ENCODE data around the gene ATRNL1.

The ATRNL1 gene

DNA sequence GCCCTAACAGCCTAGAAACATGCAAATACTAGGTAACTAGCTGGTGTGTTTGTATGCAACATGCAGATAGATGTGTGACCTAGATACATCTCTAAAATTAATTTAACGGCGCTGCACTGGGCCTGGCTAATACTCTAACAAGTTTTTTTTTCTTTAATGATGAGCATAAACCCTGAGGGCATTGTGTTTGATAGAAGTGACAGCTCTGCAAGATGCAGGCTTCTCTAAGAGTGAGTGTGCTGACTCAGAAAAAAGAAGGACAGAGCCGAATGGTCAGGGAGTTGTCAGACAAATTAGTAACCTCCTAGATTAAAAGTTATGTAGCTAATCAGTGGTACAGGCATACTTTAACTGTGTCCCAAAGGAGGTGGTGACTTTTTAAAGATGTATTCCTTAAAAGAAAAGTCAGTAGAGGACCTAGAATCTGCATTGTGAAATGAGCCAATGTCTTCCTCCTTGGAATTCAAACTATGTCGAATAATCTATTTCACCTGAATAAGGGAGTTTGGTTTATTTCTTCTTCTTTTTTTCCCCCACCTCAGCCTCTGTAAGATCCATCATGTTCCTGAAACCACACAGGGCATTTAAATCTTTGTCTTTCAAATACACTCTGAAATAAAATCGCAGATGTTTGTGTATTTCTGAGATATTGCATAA is 864.7 kb downstream of the ATRNL1 start:
- DNase-seq = no peak

DNA sequence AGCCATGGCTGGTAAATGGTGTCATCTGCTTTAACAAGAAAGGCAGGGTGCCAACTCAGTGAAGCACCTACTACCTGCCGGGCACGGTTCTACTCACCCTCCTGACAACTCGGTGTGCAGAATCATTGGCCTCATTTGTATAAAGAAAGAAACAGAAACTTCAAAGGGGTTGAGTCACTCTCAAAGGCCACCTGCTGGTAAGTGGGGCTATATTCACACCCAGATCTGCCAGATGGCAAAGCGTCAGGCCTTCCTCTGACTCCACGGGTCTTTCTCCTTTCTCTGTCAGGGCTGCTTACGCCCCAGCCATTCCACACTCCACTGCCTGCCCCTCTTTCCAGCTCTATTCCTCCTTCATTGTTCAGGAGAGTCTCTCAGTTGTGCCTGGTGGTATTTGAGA is 870.7 kb downstream of the ATRNL1 start:
- DNase-seq = no peak

DNA sequence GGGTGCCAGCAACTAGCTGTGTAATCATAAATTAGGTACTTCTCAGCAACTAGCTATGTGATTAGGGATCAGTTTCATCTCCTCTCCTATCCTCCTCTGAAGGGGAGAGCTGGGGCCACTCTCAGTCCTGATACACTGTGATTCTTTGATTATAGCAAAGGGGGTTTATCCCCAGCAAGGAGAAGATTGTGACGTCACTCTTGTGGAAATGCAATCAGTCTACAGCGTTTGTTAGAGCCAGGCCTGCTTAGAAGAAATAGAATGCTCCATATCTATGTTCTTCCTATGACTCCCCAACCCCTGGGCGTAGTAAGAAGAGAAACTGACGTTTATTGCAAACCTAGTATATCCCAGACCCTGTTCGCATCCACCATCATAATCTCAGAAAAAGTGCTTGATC is 871.7 kb downstream of the ATRNL1 start:
- DNase-seq = no peak

DNA sequence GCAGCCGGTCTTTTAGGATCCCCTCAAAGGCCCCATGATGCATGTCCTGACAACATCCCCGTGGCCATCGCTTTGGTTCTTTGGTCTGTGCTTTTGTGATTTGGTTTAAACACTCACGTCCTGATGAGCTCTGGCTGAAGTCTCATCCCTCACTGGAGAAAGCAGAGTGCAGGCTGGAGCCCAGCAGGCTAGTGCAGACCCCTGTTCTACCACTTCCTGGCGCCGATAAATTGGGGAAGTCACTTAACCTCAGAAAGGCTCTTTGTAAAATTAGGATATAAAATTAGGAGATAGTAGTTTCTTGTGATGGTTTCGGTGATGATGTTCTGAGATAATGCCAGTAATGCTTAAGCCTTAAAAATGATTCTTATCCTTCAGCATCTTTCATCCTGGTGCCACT is 872.2 kb downstream of the ATRNL1 start:
- no peak for DNase-seq

DNA sequence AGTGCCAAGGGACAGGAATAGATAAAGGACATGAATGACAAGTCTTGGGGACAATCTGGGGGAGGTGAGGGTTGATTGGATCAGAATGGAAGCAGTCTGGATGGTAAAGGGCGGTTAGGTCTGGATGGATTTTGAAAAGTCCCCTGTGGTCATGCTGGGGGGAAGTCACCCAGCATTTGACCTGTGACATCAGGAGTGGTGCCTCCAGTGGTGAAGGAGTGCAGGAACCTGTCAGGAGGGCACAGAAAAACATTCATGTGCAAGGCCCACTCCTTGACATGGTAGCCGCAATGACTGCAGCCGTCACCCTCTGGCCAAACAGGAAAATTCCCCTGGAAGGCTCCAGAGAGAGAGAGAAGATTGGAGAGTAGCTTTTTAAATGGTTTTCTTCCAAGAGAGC is 875.1 kb downstream of the ATRNL1 start:
- DNase-seq = no peak

DNA sequence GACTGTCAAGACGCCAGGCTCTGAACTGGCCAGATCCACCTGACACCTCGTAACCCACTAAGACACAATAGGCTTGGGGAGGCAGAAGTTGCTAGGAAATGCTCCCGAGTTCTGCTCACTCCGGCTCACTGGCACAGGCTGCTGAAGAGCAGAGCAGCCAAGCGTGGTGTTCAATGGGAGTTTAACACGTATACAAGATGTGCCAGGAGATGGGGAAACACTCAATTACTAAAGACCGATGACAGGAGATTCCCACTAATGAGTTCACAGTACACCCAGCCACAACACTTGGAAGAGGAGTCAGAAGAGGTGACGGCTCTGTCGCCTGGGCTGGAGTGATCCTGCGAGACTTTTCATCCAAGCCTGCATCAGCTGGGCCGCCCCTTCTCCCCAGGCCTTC is 876.4 kb downstream of the ATRNL1 start:
- DNase-seq = no peak

DNA sequence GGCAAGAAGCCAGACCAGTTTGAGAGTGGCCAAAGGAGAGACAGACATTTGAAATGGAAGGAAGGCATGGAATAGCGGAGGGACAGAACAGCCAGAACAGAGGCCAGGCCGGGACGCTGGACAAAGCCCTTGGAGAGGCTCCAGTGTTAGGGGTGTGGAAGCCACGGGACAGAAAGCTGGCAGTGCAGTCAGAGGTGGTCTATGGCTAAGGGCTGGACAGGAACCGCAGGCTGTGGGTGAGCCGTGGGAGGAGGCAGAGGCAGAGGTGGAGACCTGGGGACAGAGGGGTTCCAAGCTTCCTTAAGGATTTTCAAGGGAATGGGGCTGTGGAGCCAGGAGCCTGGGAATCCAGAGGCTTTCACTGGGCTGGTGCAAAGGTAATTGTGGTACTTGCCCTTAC is 878.8 kb downstream of the ATRNL1 start:
- DNase-seq = no peak

DNA sequence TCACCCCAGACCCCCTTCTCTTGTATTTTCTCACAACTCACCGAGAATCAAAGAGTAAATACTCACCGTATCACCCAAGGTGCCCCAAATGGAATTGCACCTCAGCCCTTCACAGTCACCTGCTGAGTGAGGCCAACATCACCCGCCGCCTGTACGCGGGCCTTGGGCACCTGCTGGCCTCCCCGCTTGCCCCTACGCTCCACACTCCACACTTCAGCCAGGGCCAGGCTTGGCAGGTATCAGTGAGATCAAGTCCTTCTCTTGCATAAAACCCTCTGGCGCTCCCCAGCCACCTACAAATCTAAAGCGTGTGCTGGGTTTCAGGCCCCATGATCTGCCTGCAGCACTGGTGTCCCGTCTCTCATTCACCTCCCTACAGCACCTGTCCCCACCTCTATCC is 879.3 kb downstream of the ATRNL1 start:
- no peak for DNase-seq

DNA sequence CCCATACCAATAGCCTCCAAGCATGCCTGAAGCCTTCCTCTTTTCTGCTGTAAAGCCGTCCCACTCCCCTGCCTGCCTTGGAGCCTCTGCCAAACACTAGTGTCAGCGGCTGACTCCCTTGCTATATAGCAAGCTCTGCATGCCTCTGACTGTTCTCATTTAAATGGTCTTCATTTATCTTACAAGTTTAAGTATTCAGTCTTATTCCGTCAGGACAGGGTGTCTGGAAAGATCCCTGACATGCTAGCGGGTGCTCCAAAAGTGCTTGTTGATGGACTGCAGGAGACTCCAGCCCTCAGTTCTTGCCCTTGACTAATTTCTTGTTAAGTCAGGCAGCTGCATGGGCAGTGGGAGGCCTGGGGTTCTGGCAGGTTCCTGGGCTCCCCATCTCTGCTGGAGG is 881.2 kb downstream of the ATRNL1 start:
- DNase-seq = no peak

DNA sequence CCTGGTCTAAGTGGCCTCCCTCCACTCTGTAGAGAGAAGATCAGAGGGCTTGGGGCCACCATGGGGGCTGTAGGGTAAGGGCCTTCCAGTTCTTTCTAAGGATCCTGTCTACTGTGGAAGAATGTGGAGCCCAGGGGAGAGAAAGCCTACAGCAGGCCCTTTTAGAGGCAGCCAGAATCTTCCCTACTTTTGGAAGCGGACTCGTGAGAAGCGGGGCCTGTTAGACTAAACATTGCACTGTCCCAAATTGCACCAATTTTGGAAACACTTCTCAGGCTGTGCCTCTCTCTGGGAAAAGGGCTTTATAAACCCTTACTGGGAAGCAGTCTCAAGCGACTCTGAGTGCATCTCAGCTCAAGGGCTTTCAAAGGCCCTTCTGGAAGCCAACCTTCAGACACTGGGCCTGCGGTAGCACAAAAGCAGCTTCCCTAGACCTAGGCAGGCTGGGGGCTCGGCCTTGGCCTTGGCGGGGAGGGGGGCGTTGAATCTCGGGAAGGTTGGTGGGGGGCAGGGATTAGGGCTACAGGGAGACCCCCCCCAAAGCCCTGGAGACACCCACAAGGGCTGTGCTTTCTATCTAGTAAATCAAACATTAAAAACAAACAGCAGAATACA is 881.8 kb downstream of the ATRNL1 start:
- no peak for DNase-seq

DNA sequence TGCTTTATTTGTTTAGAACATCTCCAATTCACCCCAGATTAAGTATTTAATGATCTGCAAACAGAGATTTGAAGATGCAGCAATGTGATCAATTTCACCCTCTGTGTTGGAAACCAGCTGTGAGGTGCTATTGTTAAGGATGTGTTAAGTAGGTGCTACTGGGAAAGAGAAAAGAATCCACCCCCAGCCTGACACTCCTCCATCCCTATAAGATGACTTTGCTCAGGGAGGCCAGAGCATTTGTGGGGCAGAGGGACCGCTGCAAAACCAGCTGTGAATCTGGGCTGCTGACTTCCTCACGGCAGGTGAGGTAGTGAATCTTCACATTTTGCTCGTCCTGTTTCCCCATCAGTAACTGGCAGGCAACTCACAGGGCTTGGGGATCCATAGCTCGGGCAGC is 882.3 kb downstream of the ATRNL1 start:
- no peak for DNase-seq

DNA sequence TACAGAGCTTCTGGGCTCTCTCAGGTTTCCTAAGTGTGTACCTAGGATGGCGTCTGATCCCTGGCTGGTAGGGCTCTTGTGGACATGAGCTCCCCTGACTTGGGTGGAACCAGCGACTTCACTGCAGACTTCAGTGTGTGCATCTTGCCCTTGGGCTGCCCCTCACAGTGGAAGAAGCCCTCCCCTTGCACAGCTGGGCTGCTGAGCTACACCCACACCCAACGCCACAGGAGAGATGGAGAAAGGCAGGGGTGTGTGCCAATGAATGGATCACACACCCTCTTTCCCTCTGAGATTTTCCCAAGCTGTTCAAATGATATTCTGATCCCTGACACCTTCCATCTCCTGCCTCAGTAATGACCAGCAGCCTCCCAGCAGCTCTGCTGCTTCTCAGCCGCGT is 883.2 kb downstream of the ATRNL1 start:
- no peak for DNase-seq

DNA sequence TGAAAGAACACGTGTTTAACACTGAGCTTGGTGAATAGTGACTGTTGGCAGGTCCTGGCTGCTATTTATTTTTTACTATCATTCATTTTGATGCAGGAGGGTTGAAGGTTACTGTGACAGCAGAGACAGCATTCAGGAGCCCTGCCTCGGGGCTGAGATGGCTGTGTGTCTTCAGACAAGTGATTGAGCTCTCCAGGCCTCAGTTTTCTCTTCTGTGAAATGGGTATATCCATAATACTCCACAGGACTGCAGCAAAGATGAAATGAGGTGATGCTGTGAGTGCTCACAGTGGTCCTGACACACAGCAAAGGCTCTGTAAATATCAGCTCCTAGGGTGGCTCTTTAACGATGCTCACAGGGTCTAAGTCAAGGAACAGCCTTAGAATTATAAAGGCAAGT is 884.7 kb downstream of the ATRNL1 start:
- no peak for DNase-seq

DNA sequence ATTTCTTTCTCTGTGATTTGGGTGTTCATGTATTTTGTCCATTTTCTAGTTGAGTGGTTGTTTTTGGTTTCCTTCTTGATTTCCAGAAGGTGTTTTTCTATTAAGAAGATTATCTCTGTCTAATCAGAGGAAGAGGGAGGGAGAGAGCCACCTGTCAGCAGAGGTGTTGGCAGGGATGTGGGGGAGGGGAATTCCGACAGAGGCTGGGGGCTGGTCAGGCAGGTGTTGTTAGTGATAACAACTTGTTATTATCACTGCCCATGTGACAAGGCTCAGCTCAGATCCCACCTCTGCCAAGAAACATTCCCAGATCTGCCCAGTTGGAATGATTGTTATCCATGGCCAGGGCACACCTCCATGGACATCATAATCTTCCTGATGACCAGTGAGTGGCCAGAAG is 886.4 kb downstream of the ATRNL1 start:
- DNase-seq = no peak

DNA sequence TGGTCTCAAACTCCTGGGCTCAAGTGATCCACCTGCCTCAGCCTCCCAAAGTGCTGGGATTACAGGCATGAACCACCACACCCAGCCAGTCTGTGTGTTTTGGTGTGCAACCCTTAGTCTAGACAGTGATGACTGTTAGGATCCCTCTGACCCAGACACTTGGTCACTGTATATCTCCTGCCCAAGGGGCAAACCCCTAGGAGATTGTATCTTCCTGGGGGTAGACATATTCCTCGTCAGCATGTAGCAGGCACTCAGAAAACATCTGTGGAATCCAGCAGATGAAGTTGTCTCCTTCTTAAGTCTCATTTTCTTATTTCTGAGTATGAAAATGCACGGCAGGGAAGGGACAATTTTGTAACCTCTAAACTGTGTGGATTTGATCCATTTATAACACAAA is 887.3 kb downstream of the ATRNL1 start:
- no peak for DNase-seq

DNA sequence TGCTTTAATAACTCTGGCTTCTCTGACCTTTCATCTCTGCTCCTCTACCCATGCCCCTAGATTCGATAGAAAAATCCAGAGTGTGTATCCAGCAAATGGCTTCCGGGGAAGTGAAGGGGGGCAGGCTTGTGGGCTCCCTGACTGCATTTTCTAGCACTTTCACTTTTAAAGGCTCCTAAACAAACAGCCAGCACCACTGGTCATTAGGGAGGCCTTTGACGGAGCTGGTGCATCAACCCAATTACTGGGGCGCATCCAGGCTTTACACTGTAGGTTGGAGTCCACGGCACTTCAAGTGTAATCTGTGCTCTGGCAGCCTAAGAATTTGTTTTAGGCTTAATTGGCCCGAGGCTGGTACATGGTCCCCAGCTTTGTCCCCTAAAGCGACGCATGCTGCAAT is 887.9 kb downstream of the ATRNL1 start:
- no peak for DNase-seq

DNA sequence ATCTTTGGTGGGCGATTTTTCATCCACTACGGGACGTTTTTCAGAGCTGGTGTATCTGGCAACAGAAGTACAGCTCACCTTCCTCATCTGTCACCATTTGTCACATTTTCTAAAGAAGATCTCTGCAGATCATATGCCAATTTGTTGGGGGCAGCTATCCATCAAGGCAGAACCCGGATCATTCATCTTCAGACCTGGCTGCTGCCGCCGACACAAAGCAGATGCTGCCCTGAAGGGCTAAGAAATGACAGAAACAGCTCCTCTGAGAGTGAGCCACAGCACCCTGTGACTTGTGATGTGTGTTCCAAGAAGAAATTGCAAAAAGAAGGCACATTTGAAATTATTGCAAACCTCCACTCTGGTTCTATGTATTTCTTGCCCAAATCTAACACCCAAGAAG is 888.9 kb downstream of the ATRNL1 start:
- no peak for DNase-seq

DNA sequence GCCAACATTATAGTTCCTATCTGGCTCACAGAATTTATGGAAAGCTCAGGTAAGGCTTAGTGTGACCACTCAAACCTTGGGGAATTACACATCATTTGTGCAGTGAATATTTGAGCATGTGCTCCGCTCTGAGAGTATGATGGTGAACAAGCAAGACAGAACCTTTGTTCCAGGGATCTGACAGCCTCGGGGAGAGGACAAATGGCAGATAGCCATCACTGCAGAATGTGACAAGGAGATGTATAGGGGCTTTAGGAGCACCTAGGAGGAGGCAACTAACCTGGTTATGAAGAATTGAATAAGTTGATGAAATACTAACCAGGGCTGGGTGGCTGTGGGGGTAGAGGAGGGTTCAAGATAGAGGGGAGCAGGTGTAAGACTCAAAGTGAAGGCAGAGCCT is 889.4 kb downstream of the ATRNL1 start:
- DNase-seq = no peak

DNA sequence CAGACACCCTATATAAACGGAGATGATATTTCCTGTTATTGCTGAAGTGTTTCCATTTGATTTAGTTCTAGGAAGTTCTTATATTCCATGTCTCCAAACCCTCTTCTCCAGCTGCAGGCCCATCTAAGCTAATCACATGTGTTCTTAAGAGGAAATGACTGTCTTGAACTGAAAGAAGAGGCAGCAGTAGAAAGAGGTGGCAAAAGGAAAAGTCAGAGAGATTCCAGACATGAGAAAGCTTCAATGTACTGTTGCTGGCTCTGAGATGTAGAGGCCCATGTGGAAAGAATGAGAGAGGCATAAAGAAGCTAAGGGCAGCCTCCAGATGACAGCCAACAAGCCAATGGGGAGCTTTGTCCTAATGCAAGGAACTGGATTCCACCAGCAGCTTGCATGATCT is 892.6 kb downstream of the ATRNL1 start:
- DNase-seq = no peak

DNA sequence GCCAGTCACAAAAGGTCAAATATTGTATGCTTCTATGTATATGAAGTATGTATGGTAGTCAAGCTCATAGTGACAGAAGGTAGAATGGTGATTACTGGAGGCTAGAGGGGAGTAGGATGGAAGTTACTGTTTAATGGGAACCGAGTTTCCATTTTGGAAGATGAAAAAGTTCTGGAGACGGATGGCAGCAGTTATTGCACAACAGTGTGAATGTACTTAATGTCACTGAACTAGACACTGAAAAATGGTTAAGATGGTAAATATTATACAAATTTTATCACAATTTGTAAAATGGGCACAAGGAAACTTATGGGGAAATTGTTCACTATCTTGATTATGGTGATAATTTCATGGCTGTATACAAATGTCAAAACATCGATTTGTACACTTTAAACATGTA is 895.2 kb downstream of the ATRNL1 start:
- no peak for DNase-seq

DNA sequence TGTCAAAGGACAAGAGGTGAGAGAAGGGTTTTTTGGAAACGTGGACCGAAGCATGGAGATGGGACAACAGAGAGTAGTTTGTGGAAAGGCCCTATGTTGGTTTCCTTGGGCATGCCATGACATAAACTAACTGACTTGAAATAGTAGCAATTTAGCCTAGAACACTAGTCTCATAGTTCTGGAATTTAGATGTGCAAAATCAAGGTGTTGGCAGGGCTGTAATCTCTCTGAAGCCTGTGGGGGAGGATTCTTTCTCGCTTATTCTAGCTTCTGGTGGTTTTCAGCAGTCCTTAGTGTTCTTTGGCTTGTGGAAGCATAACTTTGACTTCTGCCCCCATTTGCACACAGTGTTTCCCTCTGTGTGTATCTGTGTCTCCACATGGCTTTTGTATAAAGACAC is 896.5 kb downstream of the ATRNL1 start:
- no peak for DNase-seq

DNA sequence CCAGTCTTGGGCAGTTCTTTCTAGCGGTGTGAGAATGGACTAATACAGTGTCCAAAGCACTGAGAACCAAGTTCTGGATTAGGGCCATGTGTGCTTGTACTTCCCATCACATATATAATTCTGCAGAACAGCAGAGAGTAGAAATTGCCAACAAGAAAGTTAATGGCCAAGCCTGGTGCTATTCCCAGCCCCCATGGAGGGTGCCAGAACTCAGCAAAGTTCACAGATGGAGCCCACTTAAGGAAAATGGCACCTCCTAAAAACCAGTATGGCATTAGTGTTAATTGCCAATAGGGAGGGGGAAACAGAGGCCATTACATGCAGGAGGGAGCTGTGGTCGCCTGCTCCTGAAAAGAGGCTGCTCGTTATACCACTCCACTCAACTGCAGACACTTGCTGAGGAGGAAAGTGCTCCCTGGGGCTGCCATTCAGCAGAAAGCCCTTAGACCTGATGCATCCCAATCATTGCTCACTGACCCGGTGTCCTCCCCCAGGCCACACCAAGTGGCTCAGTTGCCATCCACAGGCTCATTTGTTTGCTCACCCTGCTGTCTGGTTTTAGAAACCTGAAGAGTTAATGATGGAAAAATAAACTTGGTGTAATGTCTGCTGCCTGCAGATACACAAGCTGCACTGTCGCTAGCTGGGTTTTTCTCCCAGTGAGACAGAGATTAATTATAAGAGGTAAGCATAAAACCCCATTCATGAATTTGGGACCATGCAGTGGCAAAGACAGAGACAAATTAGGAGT is 899.2 kb downstream of the ATRNL1 start:
- no peak for DNase-seq

DNA sequence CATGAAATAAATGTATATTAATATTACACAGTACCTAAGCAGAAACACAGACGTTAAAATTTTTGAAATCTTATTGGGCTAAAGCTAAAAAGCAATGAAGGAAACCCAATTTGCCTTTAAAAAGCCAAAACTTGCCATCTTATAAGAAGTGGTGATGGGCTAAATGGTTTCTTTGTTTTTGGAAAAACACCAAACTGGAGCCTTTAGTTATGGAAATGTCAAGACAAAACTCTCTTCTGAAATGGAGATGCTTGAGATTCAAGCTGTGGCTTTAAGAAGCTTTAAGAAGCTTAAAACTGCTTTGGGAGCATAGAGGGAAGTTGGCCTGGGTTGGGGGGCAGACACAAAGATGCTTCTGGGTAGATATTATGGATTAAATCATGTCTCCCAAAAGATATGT is 902.9 kb downstream of the ATRNL1 start:
- no peak for DNase-seq

DNA sequence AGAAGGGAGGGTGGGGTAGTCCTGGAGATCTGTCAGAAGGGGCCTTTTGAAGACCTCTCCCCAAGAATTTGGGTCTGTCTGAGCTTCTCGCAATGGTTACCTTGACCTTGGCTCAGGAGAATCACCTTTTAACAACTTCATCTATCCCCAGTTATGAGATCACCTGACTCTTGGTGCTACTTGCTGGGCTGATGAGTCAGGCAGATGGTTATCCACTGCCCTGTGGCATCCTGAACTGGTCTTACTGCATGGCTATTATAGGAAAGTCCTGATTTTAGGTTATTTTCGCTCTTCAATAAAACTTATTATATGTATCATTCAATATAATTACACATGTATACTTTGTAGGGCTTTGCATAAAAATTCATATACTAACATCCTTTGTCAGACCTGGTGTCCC is 905.1 kb downstream of the ATRNL1 start:
- no peak for DNase-seq

Data from central memory CD4-positive, alpha-beta T cell (primary cell).